ENCODE results near the gene CD27. TPM values are rescaled to one million over a fixed set of nuclear protein-coding genes. Genes with fewer than 3 reads are reported as not detected.
A peak's percentile ranks its signal among the peaks of the same experiment; 100 is the strongest.
"Not testable (repeated sequence)": the region's sequence is repeated elsewhere in the genome, so short reads cannot be mapped to it uniquely, and the experiment has no call there.

CD27 gene
- total RNA-seq, result 0.40 TPM

- ATAC-seq, result no peak
These were observed at the start of gene CD27 for GRCh38 chr12:6444704-6445688. CD27 (plus strand) TSS chr12:6444955; CDS start chr12:6445096, 141 bp downstream.

GRCh38 chr12:6396031-6396430, 48.7 kb upstream of the CD27 start:
- ATAC-seq, result no peak

- ATAC-seq, result no peak
These were observed 44.7 kb upstream of the CD27 start for GRCh38 chr12:6399884-6400644.

GRCh38 chr12:6404390-6404789, 40.4 kb upstream of the CD27 start:
- ATAC-seq, result no peak

GRCh38 chr12:6405963-6406362, 38.8 kb upstream of the CD27 start:
- ATAC-seq, result no peak

- ATAC-seq, result no peak
These were observed 37.4 kb upstream of the CD27 start for GRCh38 chr12:6407236-6407954.

- ATAC-seq, result no peak
These were observed 28.2 kb upstream of the CD27 start for GRCh38 chr12:6416596-6416995.

GRCh38 chr12:6418796-6419195, 26.0 kb upstream of the CD27 start:
- ATAC-seq, result no peak

- no peak for ATAC-seq
These were observed 24.4 kb upstream of the CD27 start for GRCh38 chr12:6420364-6420763.

GRCh38 chr12:6423267-6424007, 21.3 kb upstream of the CD27 start:
- ATAC-seq, result peak; percentile 94

- ATAC-seq, result no peak
These were observed 20.8 kb upstream of the CD27 start for GRCh38 chr12:6424008-6424347.

GRCh38 chr12:6424866-6425265, 19.9 kb upstream of the CD27 start:
- no peak for ATAC-seq

- ATAC-seq, result no peak
These were observed 18.9 kb upstream of the CD27 start for GRCh38 chr12:6425590-6426531.

- no peak for ATAC-seq
These were observed 17.7 kb upstream of the CD27 start for GRCh38 chr12:6426882-6427671.

- ATAC-seq, result not testable (repeated sequence)
These were observed 17.0 kb upstream of the CD27 start for GRCh38 chr12:6427796-6428195.

- ATAC-seq, result no peak
These were observed 16.4 kb upstream of the CD27 start for GRCh38 chr12:6428326-6428725.

GRCh38 chr12:6430124-6430989, 14.4 kb upstream of the CD27 start:
- ATAC-seq, result peak; percentile 88

- ATAC-seq, result no peak
These were observed 11.8 kb upstream of the CD27 start for GRCh38 chr12:6432991-6433390.
